NOMO-1 treated with dmso at 0.1 percent for 144 hours (cell line): ENCODE measurements around the gene BCL2L11.
A peak's percentile ranks its signal among the peaks of the same experiment; 100 is the strongest.

Experiments
- DNase-seq: peaks from one replicate; lab custom pipeline; 2025; ENCODE audit not compliant: unreplicated experiment; lab: John Stamatoyannopoulos, UW

The BCL2L11 gene

GRCh38 chr2:111189106-111189505, 68.4 kb downstream of the BCL2L11 start:
- no peak for DNase-seq

- DNase-seq, result no peak
Observed at GRCh38 chr2:111190816-111191540, 70.3 kb downstream of the BCL2L11 start.

GRCh38 chr2:111191877-111192276, 71.2 kb downstream of the BCL2L11 start:
- no peak for DNase-seq

- DNase-seq, result no peak
Observed at GRCh38 chr2:111192776-111193368, 72.2 kb downstream of the BCL2L11 start.

GRCh38 chr2:111194835-111195621, 74.3 kb downstream of the BCL2L11 start:
- no peak for DNase-seq

GRCh38 chr2:111196435-111196834, 75.7 kb downstream of the BCL2L11 start:
- no peak for DNase-seq

GRCh38 chr2:111198701-111199100, 78.0 kb downstream of the BCL2L11 start:
- no peak for DNase-seq

GRCh38 chr2:111199840-111200239, 79.1 kb downstream of the BCL2L11 start:
- DNase-seq, result no peak

GRCh38 chr2:111200333-111200881, 79.7 kb downstream of the BCL2L11 start:
- DNase-seq, result no peak

GRCh38 chr2:111201214-111201613, 80.5 kb downstream of the BCL2L11 start:
- no peak for DNase-seq

GRCh38 chr2:111202266-111203040, 81.7 kb downstream of the BCL2L11 start:
- DNase-seq, result no peak

- no peak for DNase-seq
Observed at GRCh38 chr2:111204706-111205105, 84.0 kb downstream of the BCL2L11 start.

- DNase-seq, result no peak
Observed at GRCh38 chr2:111205774-111206173, 85.1 kb downstream of the BCL2L11 start.

- DNase-seq, result no peak
Observed at GRCh38 chr2:111207851-111208250, 87.1 kb downstream of the BCL2L11 start.

- DNase-seq, result no peak
Observed at GRCh38 chr2:111208639-111209038, 87.9 kb downstream of the BCL2L11 start.

GRCh38 chr2:111209045-111209514, 88.4 kb downstream of the BCL2L11 start:
- DNase-seq, result peak; percentile 25

GRCh38 chr2:111210036-111210435, 89.3 kb downstream of the BCL2L11 start:
- no peak for DNase-seq

- DNase-seq, result no peak
Observed at GRCh38 chr2:111213877-111214276, 93.2 kb downstream of the BCL2L11 start.

- DNase-seq, result no peak
Observed at GRCh38 chr2:111216811-111217652, 96.3 kb downstream of the BCL2L11 start.
